ENCODE data around the gene RPL27.
A peak's percentile ranks its signal among the peaks of the same experiment; 100 is the strongest.

RPL27 gene

GRCh38 chr17:43021741-43022512, 23.7 kb downstream of the RPL27 start, which contains the start of gene VAT1:
TSS of gene VAT1 (minus strand) at chr17:43022385. CDS start at chr17:43022322, 63 bp downstream.
- peak; percentile 79 for DNase-seq

GRCh38 chr17:43024407-43025289, 26.4 kb downstream of the RPL27 start, which contains the start of gene RND2:
TSS of gene RND2 (plus strand) at chr17:43025231. CDS start at chr17:43025348, 117 bp downstream.
- DNase-seq = peak; percentile 89

- no peak for DNase-seq
Observed at GRCh38 chr17:43025290-43025657, 27.1 kb downstream of the RPL27 start.

GRCh38 chr17:43025766-43026537, 27.7 kb downstream of the RPL27 start:
- DNase-seq = no peak

- DNase-seq = no peak
Observed at GRCh38 chr17:43026595-43026994, 28.4 kb downstream of the RPL27 start.

- DNase-seq = no peak
Observed at GRCh38 chr17:43027091-43028032, 29.1 kb downstream of the RPL27 start.

GRCh38 chr17:43028221-43028861, 30.1 kb downstream of the RPL27 start:
- DNase-seq = no peak

GRCh38 chr17:43030137-43030767, 32.0 kb downstream of the RPL27 start:
- DNase-seq = no peak

GRCh38 chr17:43031666-43032065, 33.4 kb downstream of the RPL27 start:
- DNase-seq = no peak

GRCh38 chr17:43033948-43034881, 36.0 kb downstream of the RPL27 start:
- no peak for DNase-seq

GRCh38 chr17:43034894-43035293, 36.7 kb downstream of the RPL27 start:
- DNase-seq = no peak

- no peak for DNase-seq
Observed at GRCh38 chr17:43039646-43040045, 41.4 kb downstream of the RPL27 start.

- DNase-seq = no peak
Observed at GRCh38 chr17:43040655-43041054, 42.4 kb downstream of the RPL27 start.

- DNase-seq = no peak
Observed at GRCh38 chr17:43042025-43042628, 43.9 kb downstream of the RPL27 start.

GRCh38 chr17:43043307-43043706, 45.1 kb downstream of the RPL27 start:
- DNase-seq = no peak

- DNase-seq = no peak
Observed at GRCh38 chr17:43044024-43044423, 45.8 kb downstream of the RPL27 start.

- DNase-seq = no peak
Observed at GRCh38 chr17:43051969-43052368, 53.8 kb downstream of the RPL27 start.
